GM19351 (cell line): Measurements from ENCODE around the gene TFB1M.
"Not testable (repeated sequence)": the region's sequence is repeated elsewhere in the genome, so short reads cannot be mapped to it uniquely, and the experiment has no call there.

Experiments
- ATAC-seq: cut with Tn5 transposase; IDR thresholded peaks from one replicate; pipeline ENCODE4 v1.9.1; 2021; ENCODE audit warnings: mild to moderate bottlenecking, moderate library complexity; ENCODE audit not compliant: unreplicated experiment

Gene TFB1M

GRCh38 chr6:155314092-155314772 lies at the start of gene TFB1M:
TFB1M (minus strand) TSS chr6:155314484; CDS start chr6:155314428, 56 bp downstream.
- peak; percentile 88 for ATAC-seq

GRCh38 chr6:155364021-155364420 lies 49.7 kb upstream of the TFB1M start:
- ATAC-seq: not testable (repeated sequence)

- not testable (repeated sequence) for ATAC-seq
Observed at GRCh38 chr6:155362968-155363632, 48.8 kb upstream of the TFB1M start.

GRCh38 chr6:155354167-155354566 lies 39.9 kb upstream of the TFB1M start:
- no peak for ATAC-seq

GRCh38 chr6:155352811-155353210 lies 38.5 kb upstream of the TFB1M start:
- ATAC-seq: no peak

GRCh38 chr6:155352130-155352420 lies 37.8 kb upstream of the TFB1M start:
- no peak for ATAC-seq

GRCh38 chr6:155351273-155352129 lies 37.2 kb upstream of the TFB1M start:
- ATAC-seq: peak; percentile 89

- no peak for ATAC-seq
Observed at GRCh38 chr6:155349956-155350355, 35.7 kb upstream of the TFB1M start.

- no peak for ATAC-seq
Observed at GRCh38 chr6:155349129-155349528, 34.8 kb upstream of the TFB1M start.

GRCh38 chr6:155347800-155348199 lies 33.5 kb upstream of the TFB1M start:
- ATAC-seq: no peak

- ATAC-seq: no peak
Observed at GRCh38 chr6:155346957-155347356, 32.7 kb upstream of the TFB1M start.

- ATAC-seq: no peak
Observed at GRCh38 chr6:155344341-155345006, 30.2 kb upstream of the TFB1M start.

GRCh38 chr6:155341130-155341828 lies 27.0 kb upstream of the TFB1M start:
- ATAC-seq: peak; percentile 75

GRCh38 chr6:155340464-155341129 lies 26.3 kb upstream of the TFB1M start:
- ATAC-seq: peak; percentile 36

GRCh38 chr6:155339929-155340328 lies 25.6 kb upstream of the TFB1M start:
- not testable (repeated sequence) for ATAC-seq

GRCh38 chr6:155338237-155338636 lies 24.0 kb upstream of the TFB1M start:
- not testable (repeated sequence) for ATAC-seq

GRCh38 chr6:155335265-155335664 lies 21.0 kb upstream of the TFB1M start:
- ATAC-seq: no peak

- ATAC-seq: not testable (repeated sequence)
Observed at GRCh38 chr6:155334073-155334472, 19.8 kb upstream of the TFB1M start.

GRCh38 chr6:155333414-155333813 lies 19.1 kb upstream of the TFB1M start:
- peak; percentile 80 for ATAC-seq

GRCh38 chr6:155330922-155331321 lies 16.6 kb upstream of the TFB1M start:
- no peak for ATAC-seq
